ENCODE data around the gene ZHX3. TPM values are rescaled to one million over a fixed set of nuclear protein-coding genes. Genes with fewer than 3 reads are reported as not detected.
"Not testable (repeated sequence)": the region's sequence is repeated elsewhere in the genome, so short reads cannot be mapped to it uniquely, and the experiment has no call there.

The ZHX3 gene
- total RNA-seq, 1 donor from 2014 or later: 53.3 TPM

GRCh38 chr20:41135187-41135887, 182.2 kb downstream of the ZHX3 start:
- no peaks in the 10 kb centered on the region for H3K36me3 ChIP-seq
- intact Hi-C loops (cut with DNase I): loop anchor here (1.0 to 5.0 kb wide), 3 partner anchors 97 to 482 kb away; partner anchors contain the start of gene CHD6
- peak; percentile 34 to 51 (median 42) for TF ChIP-seq CTCF (IDR thresholded peaks at IDR 0.05)
- no peaks in the 10 kb centered on the region for H3K27me3 ChIP-seq
- no peaks in the 10 kb centered on the region for H3K9me3 ChIP-seq
- no peak for DNase-seq (ENCODE audit: low spot score in 2 of 2)
- no peak overlapping the region for H3K27ac ChIP-seq
- peaks cover 0 to 24% of the 10 kb centered on the region in 2 donors for H3K4me1 ChIP-seq
- no peak overlapping the region for H3K4me3 ChIP-seq

GRCh38 chr20:41134362-41135186, 183.0 kb downstream of the ZHX3 start:
- Histone ChIP-seq H3K27me3 (no peaks in the 10 kb centered on the region), H3K4me1 (peaks cover 0 to 16% of the 10 kb centered on the region in 2 donors)

GRCh38 chr20:41133709-41134361, 183.7 kb downstream of the ZHX3 start:
- no peaks in the 10 kb centered on the region for H3K36me3 ChIP-seq
- DNase-seq (ENCODE audit: low spot score in 2 of 2): no peak
- no peaks in the 10 kb centered on the region for H3K9me3 ChIP-seq
- H3K27ac ChIP-seq: no peak overlapping the region
- no peak for TF ChIP-seq CTCF (IDR thresholded peaks at IDR 0.05)
- peaks cover 0 to 9% of the 10 kb centered on the region in 2 donors for H3K4me1 ChIP-seq
- no peak overlapping the region for H3K4me3 ChIP-seq
- intact Hi-C loops (cut with DNase I): no loop called here
- H3K27me3 ChIP-seq: no peaks in the 10 kb centered on the region

More at GRCh38 chr20:41134362-41135186, 183.0 kb downstream of the ZHX3 start:
- TF ChIP-seq CTCF (IDR thresholded peaks at IDR 0.05): no peak
- H3K27ac ChIP-seq: no peak overlapping the region
- H3K4me3 ChIP-seq: no peak overlapping the region
- no peak for DNase-seq (ENCODE audit: low spot score in 2 of 2)
- no peaks in the 10 kb centered on the region for H3K9me3 ChIP-seq
- H3K36me3 ChIP-seq: no peaks in the 10 kb centered on the region
- intact Hi-C loops (cut with DNase I): loop anchor here (1.0 to 5.0 kb wide), 3 partner anchors 98 to 483 kb away; partner anchors contain the start of gene CHD6

- H3K36me3 ChIP-seq; H3K27me3 ChIP-seq; H3K27ac ChIP-seq; H3K4me3 ChIP-seq; intact Hi-C loops (cut with DNase I); H3K9me3 ChIP-seq; H3K4me1 ChIP-seq; DNase-seq (ENCODE audit: low spot score in 2 of 2): not testable (repeated sequence)
Observed at GRCh38 chr20:41132388-41132775, 185.1 kb downstream of the ZHX3 start.

GRCh38 chr20:41131594-41132387, 185.7 kb downstream of the ZHX3 start:
- intact Hi-C loops (cut with DNase I): no loop called here
- Histone ChIP-seq H3K27ac (no peak overlapping the region), H3K9me3 (no peaks in the 10 kb centered on the region), H3K4me1 (peaks cover 0 to 5% of the 10 kb centered on the region in 2 donors), H3K36me3 (peaks cover 0 to 2% of the 10 kb centered on the region in 2 donors), H3K4me3 (no peak overlapping the region), H3K27me3 (no peaks in the 10 kb centered on the region)
- TF ChIP-seq CTCF (IDR thresholded peaks at IDR 0.05): no peak
- DNase-seq (ENCODE audit: low spot score in 2 of 2): no peak

Other genes starting within 250 kb of the ZHX3 start
- 168 TPM for gene PLCG1, start 180.2 kb downstream of the ZHX3 start, total RNA-seq
- gene LPIN3, start 23.1 kb upstream of the ZHX3 start, total RNA-seq: 63.0 TPM
- 0.53 TPM for gene EMILIN3, start 49.1 kb upstream of the ZHX3 start, total RNA-seq